Nephron (organoid): ENCODE measurements around the gene TRAPPC6A.

ENCODE experiments used
- H3K27ac Mint-ChIP-seq, 3 experiments: 2 replicates each; pipeline ENCODE4 v1.8.0; 2020; ENCODE audit warnings: mixed read lengths in 3 of 3, mild to moderate bottlenecking in 2 of 3, moderate library complexity in 1 of 3
- H3K27me3 Mint-ChIP-seq: 2 replicates; pipeline ENCODE4 v1.8.0; 2021; ENCODE audit warnings: low read depth, mild to moderate bottlenecking, moderate library complexity, mixed read lengths
- H3K36me3 Mint-ChIP-seq: 2 replicates; pipeline ENCODE4 v1.8.0; 2020; ENCODE audit warnings: low read depth, mixed read lengths
- H3K4me1 Mint-ChIP-seq: 2 replicates; pipeline ENCODE4 v1.8.0; 2020; ENCODE audit warnings: mixed read lengths
- H3K4me3 Mint-ChIP-seq, 3 experiments: 2 replicates each; pipeline ENCODE4 v1.8.0; 2020; ENCODE audit warnings: mild to moderate bottlenecking in 3 of 3, mixed read lengths in 3 of 3, moderate library complexity in 2 of 3
- H3K9me3 Mint-ChIP-seq: 2 replicates; pipeline ENCODE4 v1.8.0; 2020; ENCODE audit warnings: mixed read lengths
- TF ChIP-seq, protein P1 (sequence below), 3 experiments: fragments of 200-600 bp; sonication (generic); IDR thresholded peaks; one replicate each; pipeline ENCODE4 v1.5.0; 2021; ENCODE audit warnings: antibody characterized with exemption in 3 of 3; ENCODE audit not compliant: unreplicated experiment in 3 of 3

The TRAPPC6A gene

DNA sequence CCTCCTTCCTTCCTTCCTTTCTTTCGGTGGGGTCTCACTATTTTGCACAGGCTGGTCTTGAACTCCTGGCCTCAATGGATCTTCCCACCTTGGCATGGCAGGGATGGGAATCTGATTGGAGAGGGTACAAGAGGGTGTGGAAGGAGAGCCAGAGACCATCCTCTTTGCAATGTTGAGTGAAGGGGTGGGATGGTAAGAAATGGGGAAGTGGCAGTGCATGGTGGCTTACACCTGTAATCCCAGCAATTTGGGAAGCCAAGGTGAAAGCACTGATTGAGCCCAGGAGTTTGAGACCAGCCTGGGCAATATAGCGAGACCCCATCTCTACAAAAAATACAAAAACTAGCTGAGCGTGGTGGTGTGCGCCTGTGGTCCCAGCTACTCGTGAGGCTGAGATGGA lies 6.1 kb upstream of the TRAPPC6A start:
- Mint-ChIP-seq H3K4me1 (peaks cover 9% of the 10 kb centered on the region), H3K36me3 (peaks cover 4% of the 10 kb centered on the region), H3K4me3 (no peak overlapping the region), H3K27ac (no peak overlapping the region), H3K27me3 (peaks cover 3% of the 10 kb centered on the region), H3K9me3 (no peaks in the 10 kb centered on the region)
- TF ChIP-seq, protein P1, sequence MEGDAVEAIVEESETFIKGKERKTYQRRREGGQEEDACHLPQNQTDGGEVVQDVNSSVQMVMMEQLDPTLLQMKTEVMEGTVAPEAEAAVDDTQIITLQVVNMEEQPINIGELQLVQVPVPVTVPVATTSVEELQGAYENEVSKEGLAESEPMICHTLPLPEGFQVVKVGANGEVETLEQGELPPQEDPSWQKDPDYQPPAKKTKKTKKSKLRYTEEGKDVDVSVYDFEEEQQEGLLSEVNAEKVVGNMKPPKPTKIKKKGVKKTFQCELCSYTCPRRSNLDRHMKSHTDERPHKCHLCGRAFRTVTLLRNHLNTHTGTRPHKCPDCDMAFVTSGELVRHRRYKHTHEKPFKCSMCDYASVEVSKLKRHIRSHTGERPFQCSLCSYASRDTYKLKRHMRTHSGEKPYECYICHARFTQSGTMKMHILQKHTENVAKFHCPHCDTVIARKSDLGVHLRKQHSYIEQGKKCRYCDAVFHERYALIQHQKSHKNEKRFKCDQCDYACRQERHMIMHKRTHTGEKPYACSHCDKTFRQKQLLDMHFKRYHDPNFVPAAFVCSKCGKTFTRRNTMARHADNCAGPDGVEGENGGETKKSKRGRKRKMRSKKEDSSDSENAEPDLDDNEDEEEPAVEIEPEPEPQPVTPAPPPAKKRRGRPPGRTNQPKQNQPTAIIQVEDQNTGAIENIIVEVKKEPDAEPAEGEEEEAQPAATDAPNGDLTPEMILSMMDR (IDR thresholded peaks at IDR 0.05; ENCODE audit: unreplicated experiment in 3 of 3): no peak

DNA sequence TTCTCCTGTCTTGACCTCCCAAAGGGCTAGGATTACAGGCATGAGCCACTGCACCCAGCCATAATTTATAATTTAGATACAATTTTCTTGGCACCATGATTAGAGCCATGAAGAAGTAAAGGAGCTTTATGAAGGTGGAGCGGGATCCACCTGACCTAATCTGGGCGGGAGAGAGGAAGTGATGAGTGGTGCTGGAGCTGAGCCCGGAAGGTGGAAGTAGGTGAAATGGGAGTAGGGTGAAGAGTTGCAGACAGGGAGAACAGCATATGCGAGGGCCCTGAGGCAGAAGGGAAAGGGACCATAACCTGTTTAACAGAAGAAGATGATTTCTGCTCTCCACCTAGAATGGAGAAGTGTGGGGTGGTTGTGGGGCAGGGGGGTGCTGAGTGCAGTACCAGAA lies 4.7 kb upstream of the TRAPPC6A start:
- H3K27ac Mint-ChIP-seq: no peak overlapping the region
- H3K9me3 Mint-ChIP-seq: no peaks in the 10 kb centered on the region
- H3K27me3 Mint-ChIP-seq: peaks cover 3% of the 10 kb centered on the region
- TF ChIP-seq, protein P1 (IDR thresholded peaks at IDR 0.05; ENCODE audit: unreplicated experiment in 3 of 3): no peak
- peaks cover 4% of the 10 kb centered on the region for H3K36me3 Mint-ChIP-seq
- H3K4me3 Mint-ChIP-seq: peak overlapping the region in 1 of 3 experiments; percentile 19
- peaks cover 13% of the 10 kb centered on the region for H3K4me1 Mint-ChIP-seq

DNA sequence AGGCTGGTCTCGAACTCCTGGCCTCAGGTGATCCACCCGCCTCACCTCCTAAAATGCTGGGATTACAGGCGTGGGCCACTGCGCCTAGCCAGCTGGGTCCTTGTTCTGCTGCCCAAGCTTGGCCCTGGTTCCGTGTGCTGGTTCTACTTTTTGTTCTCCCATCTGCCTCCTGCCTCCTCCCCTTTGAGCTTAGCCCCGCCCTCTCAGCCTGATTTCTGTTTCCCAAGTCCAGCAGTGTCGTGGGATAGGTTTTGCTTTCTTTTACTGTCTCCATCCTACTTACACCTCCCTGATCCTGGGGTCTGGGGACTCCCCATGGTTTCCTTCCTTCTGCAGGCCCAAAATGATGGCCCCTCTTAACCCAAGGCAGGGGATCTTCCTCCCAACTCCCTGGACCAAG lies 2.9 kb upstream of the TRAPPC6A start:
- Mint-ChIP-seq H3K27ac (no peak overlapping the region), H3K4me3 (peak overlapping the region; percentile 83 to 86 (median 86)), H3K36me3 (peaks cover 4% of the 10 kb centered on the region), H3K4me1 (peaks cover 13% of the 10 kb centered on the region), H3K27me3 (no peaks in the 10 kb centered on the region), H3K9me3 (no peaks in the 10 kb centered on the region)
- TF ChIP-seq, protein P1 (IDR thresholded peaks at IDR 0.05; ENCODE audit: unreplicated experiment in 3 of 3): no peak

DNA sequence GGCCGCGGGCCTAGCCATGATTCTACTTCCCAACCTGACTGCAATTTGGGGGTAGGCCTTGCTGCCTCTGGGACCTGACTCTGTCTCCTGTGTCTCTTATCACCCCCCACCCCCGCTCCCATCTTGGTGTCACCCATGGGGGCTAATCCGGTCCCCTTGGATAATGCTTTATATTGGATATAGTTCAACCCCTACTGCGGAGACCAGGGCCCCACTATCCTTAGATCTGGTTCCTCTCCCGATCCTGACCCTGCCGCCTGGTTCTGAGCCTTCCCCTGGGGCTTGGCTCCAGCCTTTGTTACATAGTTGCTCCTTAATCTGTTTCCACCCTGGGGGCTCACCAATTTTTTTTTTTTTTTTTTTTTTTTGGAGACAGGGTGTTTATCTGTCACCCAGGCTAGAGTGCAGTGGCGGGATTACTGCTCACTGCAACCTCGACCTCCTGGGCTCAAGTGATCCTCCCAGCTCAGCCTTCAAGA lies 1.9 kb upstream of the TRAPPC6A start:
- Mint-ChIP-seq H3K4me3 (peak overlapping the region; percentile 83 to 86 (median 86)), H3K9me3 (no peaks in the 10 kb centered on the region), H3K27me3 (no peaks in the 10 kb centered on the region), H3K4me1 (peaks cover 19% of the 10 kb centered on the region), H3K36me3 (peaks cover 4% of the 10 kb centered on the region), H3K27ac (peak overlapping the region in 1 of 3 experiments; percentile 32)
- TF ChIP-seq, protein P1 (IDR thresholded peaks at IDR 0.05; ENCODE audit: unreplicated experiment in 3 of 3): no peak

DNA sequence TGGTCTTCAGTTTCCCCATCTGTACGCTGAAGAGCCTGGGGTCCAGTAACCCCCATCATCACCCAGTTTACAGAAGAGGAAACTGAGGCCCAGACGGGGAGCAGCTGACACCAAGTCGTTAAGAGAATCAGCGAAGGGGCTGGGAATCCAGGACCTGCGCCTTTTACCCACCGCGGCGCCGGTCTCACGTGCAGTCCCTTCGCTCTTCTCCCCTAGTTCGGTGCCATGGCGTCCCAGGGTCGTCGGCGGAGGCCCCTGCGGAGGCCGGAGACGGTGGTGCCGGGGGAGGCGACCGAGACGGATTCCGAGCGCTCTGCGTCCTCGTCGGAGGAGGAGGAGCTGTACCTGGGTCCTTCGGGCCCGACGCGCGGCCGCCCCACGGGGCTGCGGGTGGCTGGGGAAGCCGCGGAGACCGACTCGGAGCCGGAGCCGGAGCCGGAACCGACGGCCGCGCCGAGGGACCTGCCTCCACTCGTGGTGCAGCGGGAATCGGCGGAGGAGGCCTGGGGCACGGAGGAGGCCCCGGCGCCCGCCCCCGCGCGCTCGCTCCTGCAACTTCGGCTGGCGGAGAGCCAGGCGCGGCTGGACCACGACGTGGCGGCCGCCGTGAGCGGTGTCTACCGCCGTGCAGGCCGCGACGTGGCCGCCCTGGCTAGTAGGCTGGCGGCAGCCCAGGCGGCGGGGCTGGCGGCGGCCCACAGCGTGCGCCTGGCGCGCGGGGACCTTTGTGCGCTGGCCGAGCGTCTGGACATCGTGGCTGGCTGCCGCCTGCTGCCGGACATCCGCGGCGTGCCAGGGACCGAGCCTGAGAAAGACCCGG lies 1.2 kb upstream of the TRAPPC6A start:
- peaks cover 19% of the 10 kb centered on the region for H3K4me1 Mint-ChIP-seq
- TF ChIP-seq, protein P1 (IDR thresholded peaks at IDR 0.05; ENCODE audit: unreplicated experiment in 3 of 3): no peak
- peak overlapping the region; percentile 89 to 91 (median 90) for H3K4me3 Mint-ChIP-seq
- H3K9me3 Mint-ChIP-seq: no peaks in the 10 kb centered on the region
- H3K27me3 Mint-ChIP-seq: no peaks in the 10 kb centered on the region
- H3K36me3 Mint-ChIP-seq: peaks cover 4% of the 10 kb centered on the region
- peak overlapping the region in 1 of 3 experiments; percentile 88 for H3K27ac Mint-ChIP-seq
